HepG2 (cell line): ENCODE data around the gene MYL4. TPM values are rescaled to one million over a fixed set of nuclear protein-coding genes. Genes with fewer than 3 reads are reported as not detected.

Source experiments
- ATAC-seq: fragments of 200-7000 bp; cut with Tn5 transposase; 3 replicates; pipeline ENCODE4 v1.9.1; 2020; ENCODE audit warnings: mild to moderate bottlenecking, moderate library complexity
- BruUV-seq: library from RNA; stranded (reverse); fragments of 400-500 nt; replicated peaks from 2 replicates; lab custom pipeline; 2021; lab: Mats Ljungman, UMichigan
- CTCF ChIA-PET: fragments of 300-600 bp; formaldehyde crosslinking; extraction: SDS; loops from one replicate; lab custom pipeline; 2021; ENCODE audit warnings: low total read pairs, inconsistent platforms, low intra/inter-chr PET ratio; lab: Yijun Ruan, JAX
- POLR2A ChIA-PET: fragments of 350-600 bp; sonication (Branson Sonifier 250); formaldehyde crosslinking; loops from one replicate; lab custom pipeline; 2020; ENCODE audit warnings: antibody characterized with exemption, inconsistent platforms; lab: Yijun Ruan, JAX
- DNase-seq: peaks from one replicate; pipeline ENCODE4 v3.0.0-alpha.2; 2015; ENCODE audit warnings: low spot score
- FAIRE-seq: peaks from 3 replicates; lab custom pipeline; 2011; peaks lifted over from hg19 to GRCh38; lab: Jason Lieb, UNC
- H2AFZ ChIP-seq: one replicate; pipeline ENCODE4 v1.6.1; 2011; ENCODE audit warnings: low read length, inconsistent platforms
- H3K27ac ChIP-seq: fragments of 300-600 bp; 3 replicates; pipeline ENCODE4 v1.8.0; 2011; ENCODE audit warnings: mixed run types, mild to moderate bottlenecking, mixed read lengths, low read length, inconsistent platforms; ENCODE audit not compliant: insufficient read depth; ENCODE audit errors: extremely low read length
- H3K27me3 ChIP-seq, 2 experiments: fragments of 200-600 bp in 1 of 2; 2 replicates in 1 of 2; 3 replicates in 1 of 2; pipeline versions ENCODE4 v1.6.0 to v1.8.0; 2011; ENCODE audit warnings: low read length in 2 of 2, mild to moderate bottlenecking in 2 of 2, moderate library complexity in 2 of 2, inconsistent platforms in 1 of 2; ENCODE audit not compliant: insufficient read depth in 2 of 2, control insufficient read depth in 1 of 2
- H3K36me3 ChIP-seq, 2 experiments: fragments of 200-600 bp in 1 of 2; replicated peaks in 1 of 2; 2 replicates in 1 of 2; 3 replicates in 1 of 2; pipeline versions ENCODE4 v1.5.1 to v1.8.0; 2011; ENCODE audit warnings: low read length in 2 of 2, inconsistent platforms in 1 of 2; ENCODE audit not compliant: insufficient read depth in 2 of 2, control insufficient read depth in 1 of 2
- H3K4me1 ChIP-seq: 2 replicates; pipeline ENCODE4 v1.5.1; 2012; ENCODE audit warnings: low read length, inconsistent platforms; ENCODE audit not compliant: insufficient read depth
- H3K4me2 ChIP-seq: 2 replicates; pipeline ENCODE4 v1.6.0; 2011; ENCODE audit warnings: low read depth, low read length, inconsistent platforms
- H3K4me3 ChIP-seq, 3 experiments: fragments of 200-600 bp in 1 of 3; sonication (generic), shearing (Covaris generic) in 1 of 3; replicated peaks in 1 of 3; 2 replicates each; pipeline ENCODE4 v1.5.1; 2011 to 2016; ENCODE audit warnings: low read length in 3 of 3, inconsistent platforms in 2 of 3, low read depth in 2 of 3, mild to moderate bottlenecking in 2 of 3, control low read depth in 1 of 3, mixed read lengths in 1 of 3; ENCODE audit not compliant: insufficient read depth in 1 of 3
- H3K79me2 ChIP-seq: one replicate; pipeline ENCODE4 v1.6.1; 2011; ENCODE audit warnings: low read length, inconsistent platforms; ENCODE audit not compliant: insufficient read depth
- H3K9ac ChIP-seq: 2 replicates; pipeline ENCODE4 v1.6.0; 2011; ENCODE audit warnings: mild to moderate bottlenecking, low read depth, low read length, inconsistent platforms; ENCODE audit not compliant: insufficient read depth
- H3K9me3 ChIP-seq: 2 replicates; pipeline ENCODE4 v1.5.1; 2012; ENCODE audit warnings: mild to moderate bottlenecking, low read length
- H4K20me1 ChIP-seq: 2 replicates; pipeline ENCODE4 v1.6.0; 2011; ENCODE audit warnings: inconsistent platforms, mild to moderate bottlenecking, low read length, moderate library complexity; ENCODE audit not compliant: insufficient read depth
- CENPX ChIP-seq: sonication (generic); formaldehyde crosslinking; IDR thresholded peaks from 2 replicates; pipeline ENCODE4 v1.9.0; 2021; ENCODE audit warnings: mild to moderate bottlenecking, missing genetic modification reagents, moderate library complexity
- HDAC6 ChIP-seq: fragments of 200-600 bp; sonication (generic); IDR thresholded peaks from 2 replicates; pipeline ENCODE4 v1.7.0; 2017; ENCODE audit warnings: mild to moderate bottlenecking, antibody characterized with exemption, low read length, low read depth
- HOXA5 ChIP-seq: sonication (generic); formaldehyde crosslinking; IDR thresholded peaks from 2 replicates; pipeline ENCODE4 v1.4.0; 2020; ENCODE audit warnings: missing genetic modification reagents
- IKZF1 ChIP-seq: fragments of 450-650 bp; IDR thresholded peaks from 2 replicates; pipeline ENCODE4 v1.7.1; 2016
- NCOA2 ChIP-seq: sonication (generic); formaldehyde crosslinking; IDR thresholded peaks from 2 replicates; pipeline ENCODE4 v1.8.0; 2022; ENCODE audit warnings: inconsistent platforms
- PCBP2 ChIP-seq: fragments of 200-400 bp; formaldehyde crosslinking; optimal IDR thresholded peaks from 2 replicates; pipeline ENCODE3; 2018; ENCODE audit warnings: low read length, low read depth; ENCODE audit not compliant: poor library complexity, severe bottlenecking
- SNRNP70 ChIP-seq: fragments of 200-400 bp; formaldehyde crosslinking; IDR thresholded peaks from 2 replicates; pipeline ENCODE4 v1.6.1; 2017; ENCODE audit warnings: mild to moderate bottlenecking, low read depth, low read length, moderate library complexity
- STAT6 ChIP-seq: sonication (generic); formaldehyde crosslinking; IDR thresholded peaks from 2 replicates; pipeline ENCODE4 v1.4.0; 2020; ENCODE audit warnings: missing genetic modification reagents, mild to moderate bottlenecking, borderline replicate concordance
- ZNF136 ChIP-seq: sonication (generic); formaldehyde crosslinking; IDR thresholded peaks from 2 replicates; pipeline ENCODE4 v1.8.1; 2022; ENCODE audit warnings: low read depth, mild to moderate bottlenecking, moderate library complexity, missing genetic modification reagents
- ZNF207 ChIP-seq: fragments of 450-650 bp; IDR thresholded peaks from 2 replicates; pipeline ENCODE4 v1.6.1; 2016; ENCODE audit warnings: antibody characterized with exemption, borderline replicate concordance
- WGBS: methylation state at CpG from one replicate; pipeline ENCODE4 v1.1.6; 2017; ENCODE audit warnings: low lambda C conversion rate; 5-methylcytosine and 5-hydroxymethylcytosine counted together
- in situ Hi-C: cut with HindIII; loops from 2 replicates; pipeline ENCODE4 v1.10.0; 2017; ENCODE audit warnings: low pct_unique_long_range_greater_than_20kb; ENCODE audit not compliant: extremely low pct_ligation_motif_present
- intact Hi-C: fragments of 100-400 bp; cut with micrococcal nuclease; formaldehyde crosslinking; loops from one replicate; pipeline ENCODE4 v1.10.0; 2022; ENCODE audit not compliant: unreplicated experiment
- polyA plus RNA-seq, 8 experiments: library from polyadenylated mRNA; depleted of rRNA in 3 of 8; stranded (reverse) in 7 of 8; unstranded in 1 of 8; fragments of >200 nt; fragmentation: Illumina TruSeq in 4 of 8; extraction: Trizol in 4 of 8; gene quantifications; 2 replicates each; pipeline versions ENCODE4 v1.2.1 to v1.2.3, GENCODE V29; 2011 to 2016; ENCODE audit warnings: low read depth in 4 of 8, missing spikeins in 1 of 8, mixed read lengths in 1 of 8; ENCODE audit not compliant: insufficient read depth in 1 of 8
- total RNA-seq, 5 experiments: library from RNA; depleted of rRNA; stranded (reverse); fragments of >200 nt; fragmentation: Illumina TruSeq; extraction: Trizol; gene quantifications; 2 replicates each; pipeline ENCODE4 v1.2.3, GENCODE V29; 2016; ENCODE audit warnings: low read depth in 1 of 5
- TF ChIP-seq, protein P1 (sequence below): sonication (generic); formaldehyde crosslinking; IDR thresholded peaks from 2 replicates; pipeline ENCODE4 v1.5.0; 2020; ENCODE audit warnings: mild to moderate bottlenecking, missing genetic modification reagents
- TF ChIP-seq, protein P2 (sequence below): sonication (generic); formaldehyde crosslinking; IDR thresholded peaks from 2 replicates; pipeline ENCODE4 v1.4.0; 2020; ENCODE audit warnings: missing genetic modification reagents

MYL4 gene
- total and polyA plus RNA-seq, 2 of the 13 experiments (the other 11 are each of a cell fraction or from before 2014, with no cell fraction given), result not detected

GRCh38 chr17:47235923-47236322 lies 26.8 kb downstream of the MYL4 start:
- no peaks in the 10 kb centered on the region for H3K79me2 ChIP-seq
- DNase-seq (no peak), FAIRE-seq (no peak), ATAC-seq (no peak)
- H3K4me3 ChIP-seq, result no peak overlapping the region
- ChIA-PET CTCF (no interaction called here), POLR2A (no interaction called here)
- peaks cover 0 to 9% of the 10 kb centered on the region in 2 experiments; a peak in 3 of 5 replicates for H3K27me3 ChIP-seq
- peaks cover 5% of the 10 kb centered on the region for H3K4me1 ChIP-seq
- H3K9me3 ChIP-seq, result no peaks in the 10 kb centered on the region
- H4K20me1 ChIP-seq, result no peaks in the 10 kb centered on the region
- 76% methylated on average over 2 of the region's 2 CpGs for WGBS
- H3K9ac ChIP-seq, result no peak overlapping the region
- no peak overlapping the region for H2AFZ ChIP-seq
- H3K27ac ChIP-seq, result no peak overlapping the region
- TF ChIP-seq CENPX (CRISPR knock-in tag), result no peak
- TF ChIP-seq, protein P1, sequence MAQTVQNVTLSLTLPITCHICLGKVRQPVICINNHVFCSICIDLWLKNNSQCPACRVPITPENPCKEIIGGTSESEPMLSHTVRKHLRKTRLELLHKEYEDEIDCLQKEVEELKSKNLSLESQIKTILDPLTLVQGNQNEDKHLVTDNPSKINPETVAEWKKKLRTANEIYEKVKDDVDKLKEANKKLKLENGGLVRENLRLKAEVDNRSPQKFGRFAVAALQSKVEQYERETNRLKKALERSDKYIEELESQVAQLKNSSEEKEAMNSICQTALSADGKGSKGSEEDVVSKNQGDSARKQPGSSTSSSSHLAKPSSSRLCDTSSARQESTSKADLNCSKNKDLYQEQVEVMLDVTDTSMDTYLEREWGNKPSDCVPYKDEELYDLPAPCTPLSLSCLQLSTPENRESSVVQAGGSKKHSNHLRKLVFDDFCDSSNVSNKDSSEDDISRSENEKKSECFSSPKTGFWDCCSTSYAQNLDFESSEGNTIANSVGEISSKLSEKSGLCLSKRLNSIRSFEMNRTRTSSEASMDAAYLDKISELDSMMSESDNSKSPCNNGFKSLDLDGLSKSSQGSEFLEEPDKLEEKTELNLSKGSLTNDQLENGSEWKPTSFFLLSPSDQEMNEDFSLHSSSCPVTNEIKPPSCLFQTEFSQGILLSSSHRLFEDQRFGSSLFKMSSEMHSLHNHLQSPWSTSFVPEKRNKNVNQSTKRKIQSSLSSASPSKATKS (CRISPR knock-in tag), result no peak
- TF ChIP-seq IKZF1, result no peak
- TF ChIP-seq SNRNP70, result no peak
- no peaks in the 10 kb centered on the region for H3K36me3 ChIP-seq
- H3K4me2 ChIP-seq, result no peak overlapping the region
- BruUV-seq, result no TSS peak
- intact Hi-C loops (no loop called here), in situ Hi-C loops (no loop called here)

- ATAC-seq, result peak; percentile 50
- CTCF ChIA-PET, result no interaction called here
Measured at GRCh38 chr17:47237841-47238240, 28.7 kb downstream of the MYL4 start.

More at GRCh38 chr17:47237841-47238240, 28.7 kb downstream of the MYL4 start:
- Histone ChIP-seq H2AFZ (no peak overlapping the region), H4K20me1 (no peaks in the 10 kb centered on the region), H3K9ac (no peak overlapping the region), H3K79me2 (no peaks in the 10 kb centered on the region), H3K4me3 (no peak overlapping the region), H3K27me3 (no peaks in the 10 kb centered on the region; a peak in 1 of 5 replicates), H3K27ac (no peak overlapping the region), H3K4me2 (no peak overlapping the region), H3K36me3 (no peaks in the 10 kb centered on the region), H3K9me3 (no peaks in the 10 kb centered on the region), H3K4me1 (no peaks in the 10 kb centered on the region)
- no peak for TF ChIP-seq PCBP2
- no peak for TF ChIP-seq NCOA2 (CRISPR knock-in tag)
- no peak for TF ChIP-seq HOXA5 (CRISPR knock-in tag)
- TF ChIP-seq HDAC6, result no peak
- no peak for TF ChIP-seq ZNF207
- no peak for TF ChIP-seq ZNF136
- no peak for TF ChIP-seq STAT6 (CRISPR knock-in tag)
- TF ChIP-seq, protein P2, sequence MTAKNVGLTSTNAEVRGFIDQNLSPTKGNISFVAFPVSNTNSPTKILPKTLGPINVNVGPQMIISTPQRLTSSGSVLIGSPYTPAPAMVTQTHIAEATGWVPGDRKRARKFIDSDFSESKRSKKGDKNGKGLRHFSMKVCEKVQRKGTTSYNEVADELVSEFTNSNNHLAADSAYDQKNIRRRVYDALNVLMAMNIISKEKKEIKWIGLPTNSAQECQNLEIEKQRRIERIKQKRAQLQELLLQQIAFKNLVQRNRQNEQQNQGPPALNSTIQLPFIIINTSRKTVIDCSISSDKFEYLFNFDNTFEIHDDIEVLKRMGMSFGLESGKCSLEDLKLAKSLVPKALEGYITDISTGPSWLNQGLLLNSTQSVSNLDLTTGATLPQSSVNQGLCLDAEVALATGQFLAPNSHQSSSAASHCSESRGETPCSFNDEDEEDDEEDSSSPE (CRISPR knock-in tag), result no peak
- FAIRE-seq, result no peak
- intact Hi-C loops (no loop called here), in situ Hi-C loops (no loop called here)
- no TSS peak for BruUV-seq
- POLR2A ChIA-PET, result no interaction called here
- WGBS, result 32% methylated on average over 3 of the region's 7 CpGs
- no peak for DNase-seq
